HG02885 (cell line): ENCODE results near the gene CCDC120.

ENCODE experiments used
- ATAC-seq: cut with Tn5 transposase; IDR thresholded peaks from one replicate; pipeline ENCODE4 v1.9.1; 2021; ENCODE audit warnings: mild to moderate bottlenecking; ENCODE audit not compliant: unreplicated experiment, poor library complexity

The CCDC120 gene

DNA sequence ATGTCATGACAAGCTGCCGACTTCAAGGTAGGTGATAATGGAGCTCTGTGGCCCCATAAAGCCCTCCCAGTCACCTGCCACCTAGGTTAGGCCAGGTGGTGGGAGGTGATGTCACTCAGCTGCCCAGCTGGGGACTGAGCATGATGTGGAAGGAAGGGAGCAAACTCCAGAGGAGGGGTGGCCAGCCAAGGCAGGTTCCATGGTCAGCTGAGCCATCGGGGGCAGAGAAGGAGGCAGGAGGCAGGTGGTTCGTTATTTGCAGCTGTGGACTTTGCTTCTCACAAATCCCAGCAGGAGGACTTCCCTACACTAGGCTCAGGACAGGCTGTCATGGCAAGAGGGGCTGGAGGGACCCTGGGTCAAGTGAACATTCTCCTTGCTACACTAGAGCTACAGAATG, 2.1 kb downstream of the CCDC120 start:
- no peak for ATAC-seq

GRCh38 chrX:49061490-49061889, 2.7 kb downstream of the CCDC120 start:
- ATAC-seq, result no peak

GRCh38 chrX:49061916-49062315, 3.1 kb downstream of the CCDC120 start:
- ATAC-seq, result no peak

DNA sequence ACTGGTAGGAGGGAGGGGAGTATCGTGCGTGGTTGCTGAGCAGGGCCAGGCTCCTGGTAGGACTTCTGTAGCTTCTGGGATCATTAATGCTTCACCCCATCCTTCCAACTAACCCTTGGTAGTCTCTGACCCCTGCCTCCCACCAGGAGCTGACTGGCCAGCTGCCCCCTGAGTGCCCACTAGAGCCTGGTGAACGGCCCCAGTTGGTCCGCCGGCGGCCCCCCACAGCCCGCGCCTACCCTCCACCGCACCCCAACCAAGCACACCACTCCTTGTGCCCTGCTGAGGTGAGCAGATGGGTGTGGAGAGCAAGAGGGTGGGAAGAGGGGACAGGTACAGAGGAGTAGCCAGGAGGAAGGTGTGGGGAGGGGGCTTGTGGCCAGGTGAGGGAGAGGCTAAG, 4.9 kb downstream of the CCDC120 start:
- ATAC-seq, result no peak

DNA sequence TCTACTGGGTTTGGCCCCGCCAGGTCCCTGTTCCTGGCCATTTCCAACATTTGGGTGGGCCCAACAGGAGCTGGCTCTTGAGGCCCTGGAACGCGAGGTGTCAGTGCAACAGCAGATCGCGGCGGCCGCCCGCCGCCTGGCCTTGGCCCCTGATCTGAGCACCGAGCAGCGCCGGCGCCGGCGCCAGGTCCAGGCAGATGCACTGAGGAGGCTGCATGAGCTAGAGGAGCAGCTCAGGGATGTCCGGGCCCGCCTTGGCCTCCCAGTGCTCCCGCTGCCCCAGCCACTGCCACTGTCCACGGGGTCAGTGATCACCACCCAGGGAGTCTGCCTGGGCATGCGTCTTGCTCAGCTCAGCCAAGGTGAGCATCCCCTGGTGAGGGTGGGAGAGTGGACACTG, 5.5 kb downstream of the CCDC120 start:
- ATAC-seq, result no peak

- ATAC-seq, result no peak
Observed at GRCh38 chrX:49064735-49065134, 5.9 kb downstream of the CCDC120 start.

- no peak for ATAC-seq
Observed at GRCh38 chrX:49066278-49066677, 7.5 kb downstream of the CCDC120 start.

GRCh38 chrX:49066690-49067089, 7.9 kb downstream of the CCDC120 start:
- ATAC-seq, result no peak

DNA sequence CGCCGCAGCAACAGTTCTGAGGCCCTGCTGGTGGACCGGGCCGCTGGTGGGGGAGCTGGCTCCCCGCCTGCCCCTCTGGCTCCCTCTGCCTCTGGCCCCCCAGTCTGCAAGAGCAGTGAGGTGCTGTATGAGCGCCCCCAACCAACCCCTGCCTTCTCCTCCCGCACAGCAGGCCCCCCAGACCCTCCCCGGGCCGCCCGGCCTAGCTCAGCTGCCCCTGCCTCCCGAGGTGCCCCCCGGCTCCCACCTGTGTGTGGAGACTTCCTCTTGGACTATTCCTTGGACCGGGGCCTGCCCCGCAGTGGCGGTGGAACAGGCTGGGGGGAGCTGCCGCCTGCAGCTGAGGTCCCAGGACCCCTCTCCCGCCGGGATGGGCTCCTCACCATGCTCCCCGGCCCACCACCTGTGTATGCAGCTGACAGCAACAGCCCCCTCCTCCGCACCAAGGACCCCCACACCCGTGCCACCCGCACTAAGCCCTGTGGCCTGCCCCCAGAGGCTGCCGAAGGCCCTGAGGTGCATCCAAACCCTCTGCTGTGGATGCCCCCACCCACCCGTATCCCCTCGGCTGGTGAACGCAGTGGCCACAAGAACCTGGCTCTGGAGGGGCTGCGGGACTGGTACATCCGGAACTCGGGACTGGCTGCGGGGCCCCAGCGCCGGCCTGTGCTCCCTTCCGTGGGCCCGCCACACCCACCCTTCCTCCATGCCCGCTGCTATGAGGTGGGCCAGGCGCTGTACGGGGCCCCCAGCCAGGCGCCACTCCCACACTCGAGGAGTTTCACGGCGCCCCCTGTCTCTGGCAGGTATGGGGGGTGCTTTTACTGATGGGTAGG, 8.7 kb downstream of the CCDC120 start:
- ATAC-seq, result no peak

GRCh38 chrX:49069038-49069437, 10.2 kb downstream of the CCDC120 start:
- ATAC-seq, result no peak

GRCh38 chrX:49070988-49071387, 12.2 kb downstream of the CCDC120 start:
- ATAC-seq, result no peak

DNA sequence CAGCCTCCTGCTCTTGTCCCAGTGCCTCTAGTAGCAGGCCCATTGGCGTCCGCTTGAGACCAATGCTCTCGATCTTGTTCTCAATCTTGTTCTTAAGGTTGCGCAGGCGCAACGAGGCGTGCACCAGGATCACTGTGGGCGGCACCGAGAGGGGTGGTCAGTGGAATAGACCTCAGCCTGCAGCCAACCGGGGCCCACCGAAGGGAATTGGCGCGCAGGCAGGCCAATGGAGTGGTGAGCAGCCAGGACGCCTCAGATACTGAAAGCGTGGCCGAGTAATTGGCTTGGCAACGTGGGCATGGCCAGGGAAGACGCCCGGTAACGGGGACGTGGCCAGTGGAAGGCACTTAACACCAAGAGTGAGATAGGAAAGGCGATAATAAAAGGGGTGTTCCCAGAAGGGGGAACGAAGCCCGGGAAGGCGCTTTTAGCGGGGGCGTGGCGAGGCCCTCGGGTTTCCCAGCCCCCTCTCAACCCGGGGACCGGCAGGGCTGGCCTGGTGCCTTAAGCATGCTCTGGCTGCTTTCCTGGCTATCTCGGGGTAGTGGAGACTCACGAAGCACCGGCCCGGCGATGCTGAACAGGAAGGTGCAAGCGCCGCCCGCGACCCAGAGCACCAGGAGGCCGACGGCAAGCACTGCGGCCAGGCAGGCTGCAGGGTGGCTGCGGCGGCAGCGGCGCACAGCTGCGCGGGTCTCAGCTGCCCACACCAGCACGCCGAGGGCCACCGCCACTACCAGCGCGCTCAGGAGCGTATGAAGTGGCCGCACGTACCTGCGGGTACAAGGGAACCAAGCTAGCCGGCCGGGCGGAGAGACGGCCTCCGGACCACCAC, 13.3 kb downstream of the CCDC120 start:
- ATAC-seq, result no peak

DNA sequence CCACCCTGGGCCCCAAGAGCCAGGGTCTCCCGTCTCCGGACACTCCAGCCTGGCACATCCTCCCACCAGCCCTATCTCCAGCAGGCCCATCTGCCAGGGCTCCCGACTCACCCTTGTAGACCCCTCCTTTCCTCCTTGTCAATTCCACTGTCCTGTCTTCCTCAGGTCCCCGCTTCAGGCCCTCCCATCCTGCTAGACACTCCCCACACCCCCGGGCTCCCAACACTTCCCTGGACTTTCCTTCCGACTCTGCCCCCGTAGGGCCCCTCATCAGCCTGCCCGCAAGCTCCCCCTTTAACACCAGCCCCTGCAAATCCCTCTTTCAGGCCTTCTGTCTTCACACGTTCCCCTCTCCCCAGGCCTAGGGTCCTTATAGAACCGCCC, 13.9 kb downstream of the CCDC120 start:
- no peak for ATAC-seq

GRCh38 chrX:49073601-49074575, 15.1 kb downstream of the CCDC120 start, which contains the start of gene PRAF2:
TSS of gene PRAF2 (minus strand) at chrX:49074002. CDS start at chrX:49073987, 15 bp downstream.
- ATAC-seq, result peak; percentile 92

- ATAC-seq, result no peak
Observed at GRCh38 chrX:49075347-49075746, 16.5 kb downstream of the CCDC120 start.

DNA sequence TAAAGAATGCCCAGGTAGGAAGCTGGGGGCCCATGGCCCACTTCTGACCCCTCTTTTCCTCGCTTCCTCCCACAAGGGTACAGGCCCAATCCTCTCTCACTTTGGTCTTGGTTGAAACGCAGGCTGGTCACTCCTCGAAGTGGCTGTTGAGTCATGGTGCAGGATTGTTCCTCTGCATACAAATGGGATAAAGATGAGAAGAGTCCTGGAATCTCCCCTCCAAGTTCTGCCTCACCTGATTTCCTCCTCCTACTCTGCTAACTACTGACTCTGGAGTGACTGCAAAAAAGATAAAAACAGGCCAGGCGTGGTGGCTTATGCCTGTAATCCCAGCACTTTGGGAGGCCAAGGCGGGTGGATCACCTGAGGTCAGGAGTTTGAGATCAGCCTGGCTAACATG, 19.1 kb downstream of the CCDC120 start:
- no peak for ATAC-seq

- ATAC-seq, result peak; percentile 77
Observed at GRCh38 chrX:49079489-49080428, 21.0 kb downstream of the CCDC120 start, which contains the start of gene WDR45. TSS of gene WDR45 (minus strand) at chrX:49079887. CDS start at chrX:49078095, 1,792 bp downstream.

GRCh38 chrX:49082271-49082871, 23.6 kb downstream of the CCDC120 start:
- ATAC-seq, result no peak

DNA sequence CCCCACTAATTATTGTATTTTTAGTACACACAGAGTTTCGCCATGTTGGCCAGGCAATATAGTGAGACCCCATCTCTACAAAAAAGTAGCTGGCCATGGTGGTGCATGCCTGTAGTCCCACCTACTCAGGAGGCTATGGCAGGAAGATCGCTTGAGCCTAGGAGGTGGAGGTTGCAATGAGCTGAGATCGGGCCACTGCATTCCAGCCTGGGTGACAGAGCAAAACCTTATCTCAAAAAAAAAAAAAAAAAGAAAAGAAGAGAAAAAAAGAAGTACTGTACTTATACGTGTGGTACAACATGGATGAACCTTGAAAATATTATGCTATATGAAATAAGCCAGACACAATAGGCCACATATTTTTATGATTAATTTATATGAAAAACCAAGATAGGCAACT, 30.8 kb downstream of the CCDC120 start:
- ATAC-seq, result no peak
